HCT116 (cell line): ENCODE measurements around the gene RAB4A.

Experiments
- EZH2 ChIP-seq: fragments of 200-600 bp; sonication (generic); IDR thresholded peaks from 2 replicates; pipeline ENCODE4 v1.6.1; 2017; ENCODE audit warnings: antibody characterized with exemption, mixed run types
- YY1 ChIP-seq: IDR thresholded peaks from 2 replicates; pipeline ENCODE4 v1.6.1; 2011; ENCODE audit warnings: low read length, low read depth, moderate library complexity, mild to moderate bottlenecking; ENCODE audit not compliant: insufficient replicate concordance; ENCODE audit errors: extremely low read depth
- TF ChIP-seq, protein P1 (sequence below), 3 experiments: fragments of 200-600 bp in 1 of 3; sonication (generic) in 1 of 3; IDR thresholded peaks in 2 of 3; conservative IDR thresholded peaks in 1 of 3; 2 replicates each; pipeline ENCODE4 v1.5.1; 2012 to 2017; ENCODE audit warnings: low read depth in 2 of 3, low read length in 2 of 3, antibody characterized with exemption in 1 of 3, borderline replicate concordance in 1 of 3, control low read depth in 1 of 3, mild to moderate bottlenecking in 1 of 3, mixed read lengths in 1 of 3, mixed run types in 1 of 3, moderate library complexity in 1 of 3; ENCODE audit not compliant: insufficient read depth in 1 of 3

DNA sequence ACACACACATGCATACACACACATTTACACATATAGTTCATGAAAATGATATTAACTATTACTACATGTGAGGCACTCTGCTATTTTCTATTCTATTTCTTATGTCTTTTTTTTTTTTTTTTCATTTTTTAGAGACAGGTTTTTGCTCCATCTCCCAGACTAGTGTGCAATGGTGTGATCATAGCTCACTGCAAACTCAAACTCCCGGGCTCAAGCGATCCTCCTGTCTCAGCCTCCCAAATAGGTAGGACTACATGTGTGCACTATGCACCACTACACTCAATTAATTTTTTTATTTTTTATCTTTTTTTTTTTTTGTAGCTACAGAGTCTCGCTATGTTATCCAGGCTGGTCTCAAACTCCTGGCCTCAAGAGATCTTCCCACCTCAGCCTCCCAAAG lies 48.8 kb upstream of the RAB4A start:
- TF ChIP-seq, protein P1, sequence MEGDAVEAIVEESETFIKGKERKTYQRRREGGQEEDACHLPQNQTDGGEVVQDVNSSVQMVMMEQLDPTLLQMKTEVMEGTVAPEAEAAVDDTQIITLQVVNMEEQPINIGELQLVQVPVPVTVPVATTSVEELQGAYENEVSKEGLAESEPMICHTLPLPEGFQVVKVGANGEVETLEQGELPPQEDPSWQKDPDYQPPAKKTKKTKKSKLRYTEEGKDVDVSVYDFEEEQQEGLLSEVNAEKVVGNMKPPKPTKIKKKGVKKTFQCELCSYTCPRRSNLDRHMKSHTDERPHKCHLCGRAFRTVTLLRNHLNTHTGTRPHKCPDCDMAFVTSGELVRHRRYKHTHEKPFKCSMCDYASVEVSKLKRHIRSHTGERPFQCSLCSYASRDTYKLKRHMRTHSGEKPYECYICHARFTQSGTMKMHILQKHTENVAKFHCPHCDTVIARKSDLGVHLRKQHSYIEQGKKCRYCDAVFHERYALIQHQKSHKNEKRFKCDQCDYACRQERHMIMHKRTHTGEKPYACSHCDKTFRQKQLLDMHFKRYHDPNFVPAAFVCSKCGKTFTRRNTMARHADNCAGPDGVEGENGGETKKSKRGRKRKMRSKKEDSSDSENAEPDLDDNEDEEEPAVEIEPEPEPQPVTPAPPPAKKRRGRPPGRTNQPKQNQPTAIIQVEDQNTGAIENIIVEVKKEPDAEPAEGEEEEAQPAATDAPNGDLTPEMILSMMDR (IDR thresholded peaks at IDR 0.05 in 2 of 3, conservative IDR thresholded peaks at IDR 0.05 in 1 of 3; ENCODE audit: borderline replicate concordance in 1 of 3, insufficient read depth in 1 of 3, low read depth in 2 of 3, low read length in 2 of 3) = no peak
- TF ChIP-seq EZH2 = no peak
- TF ChIP-seq YY1 = no peak
